ENCODE data around the gene EPHX1.

Gene EPHX1

DNA sequence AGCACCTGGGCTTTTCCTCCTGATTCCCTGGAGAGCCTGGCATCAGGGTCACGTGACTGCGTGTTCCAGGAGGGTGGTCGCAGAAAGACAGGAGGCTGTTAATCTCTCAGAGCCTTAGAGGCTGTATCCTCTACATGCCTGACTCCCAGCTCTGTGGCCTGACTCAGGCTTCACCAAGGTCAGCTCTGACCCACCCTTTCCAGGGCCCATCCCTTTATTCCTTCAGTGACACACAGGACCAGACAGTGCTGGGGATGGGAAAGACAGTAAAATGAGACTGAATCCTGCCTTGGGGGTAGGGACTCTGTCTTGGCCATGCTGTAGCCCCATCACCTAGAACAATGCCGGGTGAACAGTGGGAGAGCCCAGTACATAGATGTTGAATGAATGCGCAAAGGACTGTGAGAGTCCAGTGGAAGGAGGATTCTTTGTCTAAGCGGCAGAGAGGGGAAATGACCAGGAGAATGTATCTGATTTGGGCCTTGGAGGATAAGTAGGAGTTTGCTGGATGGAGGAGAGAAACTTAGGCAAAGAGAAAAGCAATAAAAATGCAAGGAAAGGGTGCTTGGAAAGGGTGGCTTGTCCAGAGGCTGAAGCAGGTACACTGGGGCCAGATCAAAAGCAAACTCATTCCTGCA lies 33.0 kb downstream of the EPHX1 start:
- no peak for DNase-seq (ENCODE audit: low read depth)

DNA sequence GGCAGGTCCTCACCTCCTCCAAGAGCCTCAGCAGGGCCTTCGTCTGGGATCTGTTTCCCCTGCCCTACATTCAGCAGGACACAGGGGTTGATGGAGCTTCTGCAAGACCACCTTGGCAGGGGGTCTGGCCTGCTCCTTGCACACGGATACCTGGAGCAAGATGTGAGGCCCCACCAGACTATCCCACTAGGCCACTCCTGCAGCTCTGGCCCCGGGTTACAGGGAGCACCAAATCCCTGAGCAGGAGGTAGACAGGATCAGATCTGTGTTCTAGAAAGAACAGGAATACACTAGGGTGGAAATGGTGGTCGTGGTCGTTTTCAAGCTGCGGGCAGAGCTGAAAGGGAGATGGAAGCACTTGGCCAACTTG lies 33.5 kb downstream of the EPHX1 start:
- DNase-seq (ENCODE audit: low read depth): no peak

DNA sequence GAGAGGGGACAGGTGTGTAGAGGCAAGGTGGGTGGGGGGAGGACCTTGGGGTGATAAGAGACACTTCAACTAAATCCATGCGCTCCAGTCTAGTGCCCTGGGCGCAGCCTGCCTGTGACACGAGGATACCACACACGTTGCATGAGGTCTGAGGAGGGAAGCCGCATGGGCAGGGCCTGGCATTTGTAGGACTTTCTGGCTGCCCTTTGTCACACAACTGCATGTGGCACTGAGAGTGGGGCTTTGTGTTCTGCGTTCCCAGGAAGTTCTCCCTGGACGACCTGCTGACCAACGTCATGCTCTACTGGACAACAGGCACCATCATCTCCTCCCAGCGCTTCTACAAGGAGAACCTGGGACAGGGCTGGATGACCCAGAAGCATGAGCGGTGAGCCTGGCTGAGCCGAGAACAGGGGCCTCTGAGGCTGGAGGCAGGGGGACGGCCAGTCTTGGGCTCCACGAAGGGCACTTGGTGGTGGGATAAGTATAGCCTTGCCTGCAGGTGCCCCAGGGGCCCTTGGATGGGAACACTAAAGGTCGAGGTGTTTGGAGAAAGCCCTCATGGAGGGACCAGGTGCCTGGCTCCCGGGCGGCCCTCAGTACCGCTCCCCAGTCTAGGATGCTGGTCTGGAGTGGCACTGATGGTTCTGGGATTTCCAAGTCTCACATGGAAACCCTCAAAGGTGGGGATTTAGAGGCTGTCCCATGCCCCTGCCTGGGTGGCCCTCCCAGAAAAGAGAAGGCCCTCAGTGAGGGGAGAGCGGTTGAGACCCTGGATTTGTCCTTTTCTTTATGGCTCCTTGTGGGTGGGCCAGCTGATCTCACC lies 34.5 kb downstream of the EPHX1 start:
- DNase-seq (ENCODE audit: low read depth): no peak

DNA sequence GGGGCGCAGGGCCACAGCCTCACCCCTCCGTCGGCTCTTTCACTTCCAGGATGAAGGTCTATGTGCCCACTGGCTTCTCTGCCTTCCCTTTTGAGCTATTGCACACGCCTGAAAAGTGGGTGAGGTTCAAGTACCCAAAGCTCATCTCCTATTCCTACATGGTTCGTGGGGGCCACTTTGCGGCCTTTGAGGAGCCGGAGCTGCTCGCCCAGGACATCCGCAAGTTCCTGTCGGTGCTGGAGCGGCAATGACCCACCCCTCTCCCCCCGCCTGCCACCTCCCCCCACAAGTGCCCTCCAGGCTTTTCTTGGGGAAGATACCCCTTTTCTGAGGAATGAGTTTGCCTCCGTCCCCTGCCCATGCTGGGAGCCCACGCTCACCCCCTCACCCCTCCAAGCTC lies 35.2 kb downstream of the EPHX1 start:
- DNase-seq (ENCODE audit: low read depth): no peak

DNA sequence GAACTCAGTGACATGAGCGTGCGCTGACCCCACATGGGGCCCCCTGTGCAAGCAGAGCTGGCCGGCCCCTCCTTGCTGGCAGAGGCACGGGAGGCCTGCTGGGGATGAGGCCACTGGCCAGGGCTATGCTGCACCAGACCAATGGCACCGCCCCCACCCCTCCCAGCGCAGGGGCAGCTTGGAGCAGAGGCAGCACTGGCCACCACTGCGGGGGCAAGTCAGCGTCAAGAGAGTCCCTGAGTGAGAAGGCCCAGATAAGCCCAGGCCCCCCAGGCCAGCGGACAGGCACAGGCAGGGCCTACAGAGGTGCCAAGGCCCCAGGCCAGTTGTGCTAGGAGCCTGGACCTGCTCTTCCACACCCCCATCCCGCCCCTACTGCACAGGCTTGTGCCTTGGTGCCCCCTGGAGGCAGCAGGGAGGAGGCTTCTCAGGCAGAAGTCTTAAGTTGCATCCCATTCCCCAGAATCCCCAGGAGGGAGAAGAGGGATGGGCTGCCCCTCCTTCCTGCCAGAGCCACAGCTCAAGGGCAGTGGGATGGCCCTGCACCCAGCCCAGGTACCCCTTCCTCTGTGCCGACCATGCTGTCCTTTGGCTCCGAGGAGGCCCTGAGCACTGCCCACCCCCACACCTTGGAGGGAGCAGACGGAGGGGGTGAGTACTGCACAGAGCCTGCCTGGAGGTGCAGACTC lies 35.8 kb downstream of the EPHX1 start:
- peak; percentile 33 for DNase-seq (ENCODE audit: low read depth)

DNA sequence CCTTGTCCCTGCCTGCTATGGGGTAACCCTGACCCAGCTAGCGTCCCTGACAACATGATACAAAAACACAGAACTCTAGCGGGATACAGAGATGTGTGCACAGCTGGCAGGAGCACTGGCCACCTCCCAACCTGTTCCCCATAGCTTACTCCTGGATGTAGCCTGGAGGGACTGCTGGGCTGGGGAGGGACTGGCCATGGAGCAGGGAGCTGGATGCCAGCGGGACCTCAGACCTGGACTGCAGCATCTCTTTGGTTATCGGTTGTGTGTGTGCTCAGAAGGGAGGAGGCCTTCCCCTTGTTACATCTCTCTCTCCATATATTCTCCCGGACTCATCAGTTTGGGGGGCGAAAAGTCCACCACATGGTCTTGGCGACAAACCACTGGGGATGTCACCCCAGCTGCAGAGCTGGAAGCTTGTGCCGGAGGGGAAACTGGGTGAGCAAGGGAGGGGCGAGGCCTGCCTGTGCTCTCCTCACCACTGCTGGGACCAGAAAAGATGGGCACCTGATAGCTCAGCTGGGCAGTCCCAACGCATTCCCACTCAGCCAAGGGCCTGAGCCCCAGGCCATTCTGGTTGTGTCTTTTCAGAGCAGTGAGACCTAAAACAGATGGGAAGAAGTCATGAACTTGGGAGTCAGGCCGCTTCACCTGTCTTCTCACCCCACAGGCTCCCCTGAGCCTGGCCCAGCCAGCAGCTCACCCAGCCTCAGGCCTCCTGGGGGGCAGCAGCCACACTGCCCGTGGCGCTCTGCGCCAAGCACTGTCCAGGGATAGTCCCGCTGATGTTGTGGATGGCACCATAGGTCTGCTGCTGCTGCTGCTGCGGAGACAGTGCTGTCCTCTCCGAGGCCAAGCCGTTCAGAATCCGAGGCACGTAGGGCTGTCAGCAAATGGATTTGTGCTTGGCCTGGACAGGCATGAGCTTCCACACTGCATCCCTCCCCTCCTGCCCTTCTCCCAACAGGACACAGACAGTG lies 36.7 kb downstream of the EPHX1 start:
- no peak for DNase-seq (ENCODE audit: low read depth)

DNA sequence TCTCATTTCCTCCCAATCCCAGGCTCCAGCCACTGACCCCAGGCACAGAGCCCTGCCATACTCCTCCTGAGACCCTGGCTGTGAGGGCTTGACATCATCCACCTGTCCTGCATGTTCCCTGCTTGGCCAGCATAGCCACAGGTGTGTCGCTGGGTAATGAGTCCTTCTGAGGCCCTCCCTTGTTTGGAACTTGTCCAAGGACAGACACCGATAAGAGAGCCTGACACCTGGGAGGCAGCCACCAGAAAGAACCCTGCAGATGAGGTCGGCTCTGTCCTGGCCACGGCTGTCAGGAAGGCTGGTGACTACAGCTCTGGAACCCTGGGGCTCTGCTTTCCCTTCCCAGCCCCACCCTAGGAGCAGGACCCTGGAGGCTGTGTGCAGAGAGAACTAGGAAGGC lies 37.7 kb downstream of the EPHX1 start:
- no peak for DNase-seq (ENCODE audit: low read depth)

DNA sequence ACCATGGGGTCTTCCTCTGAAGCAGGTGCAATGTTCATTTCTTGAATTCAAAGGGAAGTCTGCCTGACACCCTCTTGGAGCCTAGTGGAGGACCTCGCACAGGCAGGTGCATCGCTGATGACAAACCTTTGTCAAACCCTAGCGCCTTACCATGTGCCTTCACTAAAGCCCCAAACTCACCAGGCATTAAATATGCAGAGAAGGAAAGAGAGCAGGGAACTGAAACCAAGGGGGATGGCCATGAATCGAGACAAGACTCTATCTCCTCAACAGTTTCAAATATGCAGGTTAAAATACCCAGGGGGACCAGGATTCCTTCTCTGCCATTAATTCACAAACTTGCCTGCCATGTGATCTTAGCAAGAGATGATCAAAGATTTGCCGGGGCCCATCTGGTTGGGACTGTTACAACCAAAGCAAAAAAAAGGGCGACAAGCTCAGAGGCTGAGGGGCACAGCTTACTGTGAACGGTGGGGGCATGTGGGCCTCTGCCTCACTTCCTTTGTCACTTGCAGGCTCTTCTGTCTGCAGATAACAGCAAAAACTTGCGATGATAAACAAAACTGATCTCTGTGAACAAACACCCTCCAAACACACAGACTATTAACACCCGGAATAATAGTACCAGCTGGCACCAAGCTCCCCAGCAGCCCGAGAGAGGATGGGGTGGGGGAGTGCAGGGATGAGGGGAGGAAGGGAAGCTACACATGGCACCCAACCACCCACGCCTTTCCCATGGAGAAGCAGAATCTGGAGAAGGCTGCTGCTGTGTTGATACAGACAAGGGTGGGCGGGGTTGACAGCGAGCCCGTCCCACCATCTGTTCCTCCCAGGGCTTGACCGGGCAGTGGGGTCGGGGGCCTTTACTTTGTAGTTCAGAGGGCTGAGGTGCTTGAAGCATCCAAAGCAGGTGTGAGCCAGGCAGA lies 38.4 kb downstream of the EPHX1 start:
- no peak for DNase-seq (ENCODE audit: low read depth)

DNA sequence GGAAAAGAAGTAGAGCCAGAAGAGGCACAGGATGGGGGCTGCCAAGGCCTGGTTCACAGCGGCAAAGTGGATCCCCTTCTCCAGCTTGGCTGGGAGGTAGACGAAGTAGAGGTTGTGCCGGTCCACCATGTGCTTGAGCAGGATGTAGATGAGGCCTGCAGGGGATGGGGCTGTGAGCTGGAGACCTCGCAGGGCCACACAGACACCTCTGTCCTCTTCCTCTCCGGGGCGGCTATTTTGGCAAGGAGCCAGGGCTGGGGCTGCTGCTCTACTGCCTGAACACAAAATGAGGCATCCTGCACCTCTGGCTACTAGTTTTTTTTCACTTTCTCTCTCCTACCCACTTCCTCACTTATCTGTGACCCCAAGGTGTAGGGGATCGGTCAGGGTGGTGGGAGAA lies 40.0 kb downstream of the EPHX1 start:
- DNase-seq (ENCODE audit: low read depth): no peak

DNA sequence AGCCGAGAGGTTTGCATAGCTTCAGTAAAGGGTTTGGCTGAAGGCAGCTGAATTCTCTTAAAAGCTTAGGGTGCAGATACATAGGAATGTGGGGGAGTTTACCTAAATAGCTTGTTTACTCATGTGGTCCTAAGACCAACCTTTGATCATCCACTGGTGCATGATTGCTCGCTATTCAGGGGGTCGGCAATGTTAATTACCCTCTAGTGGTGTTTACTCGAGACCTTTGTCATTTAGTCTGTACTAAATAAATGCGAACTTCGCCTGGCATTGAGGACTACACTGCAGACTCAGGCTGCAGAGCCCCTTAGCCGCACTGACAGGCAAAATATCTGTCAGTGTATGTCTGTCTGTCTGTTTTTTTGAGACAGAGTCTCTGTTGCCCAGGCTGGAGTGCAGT lies 40.4 kb downstream of the EPHX1 start:
- no peak for DNase-seq (ENCODE audit: low read depth)

DNA sequence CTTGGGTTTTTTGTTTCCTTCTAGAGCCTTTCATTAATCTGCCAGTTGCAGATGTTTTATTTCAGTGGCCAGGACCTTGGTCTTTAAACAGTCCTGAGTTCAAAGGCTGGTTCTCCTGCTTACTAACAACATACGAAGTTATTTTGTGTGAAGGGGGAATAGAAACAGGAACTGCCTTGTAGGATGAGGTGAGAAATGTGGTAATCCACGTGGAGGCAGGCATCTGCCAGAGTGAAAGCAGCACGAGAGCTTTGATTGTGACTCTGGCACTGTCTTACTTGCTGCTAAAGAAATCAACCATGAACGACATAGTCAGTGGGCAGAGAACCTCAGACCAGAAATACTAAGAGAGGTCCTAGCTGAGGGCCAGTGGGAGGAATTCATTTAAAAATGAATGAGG lies 41.9 kb downstream of the EPHX1 start:
- DNase-seq (ENCODE audit: low read depth): no peak

DNA sequence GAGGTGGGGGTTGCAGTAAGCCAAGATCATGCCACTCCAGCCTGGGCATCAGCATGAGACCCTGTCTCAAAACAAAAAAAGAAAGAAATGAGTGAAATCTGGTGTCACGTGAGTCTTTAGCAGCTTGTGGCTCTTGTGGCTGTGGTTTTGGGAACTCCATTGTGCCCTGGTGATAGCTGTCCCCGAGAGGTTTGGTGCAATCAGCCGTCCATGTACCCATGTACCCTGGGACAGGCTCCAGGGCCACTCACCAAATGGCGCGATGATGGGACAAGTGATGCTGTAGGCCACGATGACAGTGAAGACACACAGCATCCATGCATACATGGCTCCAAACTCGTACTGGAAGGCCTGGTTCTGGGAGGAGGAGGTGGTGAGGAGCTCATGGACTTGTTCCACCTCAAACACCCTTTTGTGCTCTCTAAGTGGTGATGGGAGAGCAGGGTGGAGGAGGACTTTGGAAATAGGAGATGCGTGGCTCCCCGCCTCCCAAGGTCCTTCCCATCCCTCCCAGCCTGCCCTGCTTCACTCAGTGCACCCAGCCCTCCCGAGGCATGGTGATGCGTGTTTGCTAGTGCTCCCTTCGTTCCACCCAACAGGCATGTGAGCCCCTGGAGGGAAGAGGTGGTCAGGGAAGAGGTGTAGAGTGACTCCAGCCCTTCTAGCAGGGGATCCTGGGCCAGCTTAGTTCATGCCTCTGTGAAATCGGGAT lies 42.6 kb downstream of the EPHX1 start:
- DNase-seq (ENCODE audit: low read depth): no peak

DNA sequence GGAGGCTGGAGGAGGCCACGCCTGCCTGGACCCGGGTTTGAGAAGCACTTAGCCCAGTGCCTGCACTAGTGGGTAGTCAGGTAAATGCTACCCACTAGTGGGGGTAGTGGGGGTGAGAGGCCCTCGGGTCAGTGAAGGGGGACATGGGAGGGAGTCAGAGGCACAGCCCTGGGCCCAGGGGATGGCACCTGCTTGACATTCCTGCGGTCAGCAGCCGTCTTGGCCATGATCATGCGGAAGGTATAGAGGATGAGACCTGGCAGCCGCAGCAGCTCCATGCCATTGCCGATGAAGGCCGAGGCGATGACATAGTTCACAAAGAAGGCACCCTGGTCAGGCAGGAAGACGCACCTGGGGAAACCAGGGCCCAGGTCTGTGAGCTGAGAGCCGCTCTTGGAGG lies 43.5 kb downstream of the EPHX1 start:
- DNase-seq (ENCODE audit: low read depth): no peak

DNA sequence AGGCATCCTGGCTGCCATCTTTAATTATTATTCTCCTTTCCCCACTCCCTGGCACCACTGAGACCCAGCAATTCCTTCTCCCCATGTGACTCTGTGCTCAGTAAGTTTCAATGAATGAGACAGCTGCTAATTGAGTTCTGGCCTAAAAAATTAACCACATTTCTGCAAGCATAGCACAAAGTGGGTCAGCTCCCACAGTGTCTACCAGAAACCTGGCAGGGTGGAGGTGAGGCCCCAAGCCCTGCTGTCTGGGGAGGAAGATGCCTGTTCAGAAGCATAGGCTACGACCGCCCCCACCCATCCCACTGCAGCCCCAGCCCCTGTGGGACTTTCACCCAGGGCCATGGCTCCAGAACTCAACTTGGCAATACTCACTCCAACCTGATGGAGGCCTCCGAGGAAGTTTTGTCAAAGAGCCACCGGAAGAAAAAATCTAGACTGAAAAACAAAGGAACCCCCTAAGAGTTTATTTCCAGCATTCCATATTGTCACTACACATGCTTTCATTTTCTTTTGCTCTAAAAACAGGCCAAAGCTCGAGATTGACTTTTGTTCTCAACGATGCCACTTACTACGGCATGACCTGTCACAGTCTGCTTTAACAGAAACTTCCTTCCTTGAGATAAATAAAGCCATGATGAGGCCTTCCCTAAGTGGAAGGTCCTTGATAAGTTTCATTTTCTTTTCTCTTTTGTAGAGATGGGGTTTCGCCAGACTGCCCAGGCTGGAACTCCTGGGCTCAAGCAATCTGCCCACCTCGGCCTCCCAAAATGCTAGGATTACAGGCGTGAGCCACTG lies 45.8 kb downstream of the EPHX1 start:
- DNase-seq (ENCODE audit: low read depth): no peak

DNA sequence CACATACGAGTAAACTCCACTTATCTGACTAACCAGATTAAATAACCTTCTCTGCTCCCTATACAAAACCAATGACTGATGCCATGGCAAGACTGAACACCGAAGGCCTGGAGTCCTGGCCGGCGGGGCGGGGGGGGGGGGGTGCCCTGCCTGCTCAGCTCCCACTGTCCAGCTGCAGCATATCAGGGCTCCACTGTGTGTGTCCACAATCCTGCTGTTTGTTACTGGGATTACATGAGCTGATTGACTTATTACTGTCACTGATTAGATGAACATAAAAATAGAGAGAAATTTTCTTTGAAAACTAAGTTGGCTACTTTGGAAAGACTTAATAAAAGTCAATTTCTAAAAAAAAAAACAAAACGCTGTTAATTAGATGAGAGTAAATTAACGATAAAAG lies 47.3 kb downstream of the EPHX1 start:
- DNase-seq (ENCODE audit: low read depth): no peak

DNA sequence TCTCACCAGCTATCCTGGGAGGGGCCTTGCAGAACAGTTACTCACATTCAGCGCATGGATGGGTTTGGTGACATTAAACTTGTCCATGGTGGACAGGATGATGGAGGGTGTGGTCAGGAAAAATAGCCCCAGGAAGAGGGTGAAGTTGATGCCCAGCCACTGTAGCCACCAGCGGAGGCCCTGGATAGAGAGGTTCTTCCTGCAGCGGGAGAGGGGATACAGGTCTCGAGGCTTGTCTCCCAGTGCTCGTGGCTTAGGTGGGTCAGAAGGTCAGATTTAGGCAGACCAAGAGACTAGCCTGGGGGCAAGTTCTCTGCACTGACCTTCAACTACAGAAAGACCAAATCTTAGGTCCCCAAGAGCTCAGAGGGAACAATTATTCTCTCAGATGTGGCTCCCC lies 49.2 kb downstream of the EPHX1 start:
- no peak for DNase-seq (ENCODE audit: low read depth)

DNA sequence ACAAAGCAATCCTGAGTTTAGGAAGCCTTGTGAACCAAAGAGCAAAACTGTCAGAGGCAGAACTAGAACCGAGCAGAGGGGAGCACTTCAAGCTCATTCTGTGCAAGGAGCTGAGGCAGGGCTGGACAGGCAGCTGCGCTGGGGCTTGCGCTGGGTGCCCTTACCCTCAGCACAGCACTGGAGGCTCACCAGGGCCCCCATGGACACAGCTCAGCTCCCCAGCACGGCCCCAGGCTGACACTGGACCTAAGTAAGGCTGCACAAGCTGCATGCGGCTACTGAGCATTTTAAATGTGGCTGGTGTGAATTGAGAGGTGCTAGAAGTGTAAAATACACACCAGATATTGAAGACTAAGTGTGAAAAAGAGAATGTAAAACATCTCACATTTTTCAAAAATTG lies 50.2 kb downstream of the EPHX1 start:
- DNase-seq (ENCODE audit: low read depth): no peak

DNA sequence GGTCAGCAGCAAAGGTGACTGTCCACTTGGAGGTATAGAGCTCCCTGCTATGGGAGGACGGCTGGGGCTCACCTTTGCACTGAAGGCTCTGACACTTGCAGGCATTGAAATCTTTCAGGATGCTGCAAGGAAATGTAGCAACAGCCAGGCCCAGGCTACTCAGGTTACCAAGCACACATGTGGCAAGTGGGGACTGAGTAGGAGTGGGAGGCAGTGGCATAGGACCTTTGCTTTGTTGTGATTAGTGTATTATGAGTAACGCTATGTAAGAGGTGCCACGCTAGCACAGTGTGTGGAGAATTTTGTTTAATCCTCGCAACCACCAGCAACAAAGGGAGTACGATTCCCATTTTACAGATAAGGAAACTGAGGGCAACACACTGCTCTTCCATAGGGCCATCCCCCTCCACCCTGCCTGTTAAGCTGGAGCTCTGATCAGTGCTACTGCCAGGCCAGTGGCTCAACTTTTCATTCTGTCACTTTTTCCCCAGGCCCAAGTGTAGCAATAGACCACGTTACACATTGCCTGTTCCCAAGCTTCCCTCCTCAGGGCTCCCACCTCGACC lies 51.0 kb downstream of the EPHX1 start:
- DNase-seq (ENCODE audit: low read depth): no peak
